GM21447 (cell line): Measurements from ENCODE around the gene EDA2R.

Experiments used
- ATAC-seq: cut with Tn5 transposase; IDR thresholded peaks from one replicate; pipeline ENCODE4 v1.9.1; 2021; ENCODE audit not compliant: unreplicated experiment

EDA2R gene

GRCh38 chrX:66638591-66639500 lies at the start of gene EDA2R:
Gene EDA2R, minus strand, starts transcription at chrX:66639078. Its CDS starts 23,058 bp downstream, at chrX:66616020.
- peak; percentile 93 for ATAC-seq

DNA sequence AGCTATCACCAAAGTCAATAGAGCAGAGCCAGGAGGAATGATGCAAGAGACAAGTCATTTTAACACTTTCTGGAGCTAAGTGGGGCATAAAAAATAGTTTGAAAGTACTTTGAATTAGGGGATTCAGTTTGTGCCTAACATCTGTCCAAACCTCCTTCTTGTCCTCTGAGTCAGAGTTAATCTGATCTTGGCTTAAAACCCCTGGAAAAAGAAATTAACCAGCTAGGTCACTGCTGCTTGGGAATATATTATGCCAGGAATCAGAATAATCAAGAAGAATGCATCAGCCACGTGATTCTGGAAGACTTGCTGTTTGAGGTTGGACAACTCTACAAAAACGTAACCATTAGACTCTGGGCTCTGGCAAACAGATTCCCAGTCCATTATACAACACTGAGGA lies 45.3 kb upstream of the EDA2R start:
- no peak for ATAC-seq

- no peak for ATAC-seq
Measured at GRCh38 chrX:66680451-66680850, 41.6 kb upstream of the EDA2R start.

GRCh38 chrX:66677430-66677829 lies 38.6 kb upstream of the EDA2R start:
- no peak for ATAC-seq

GRCh38 chrX:66676990-66677389 lies 38.1 kb upstream of the EDA2R start:
- no peak for ATAC-seq

DNA sequence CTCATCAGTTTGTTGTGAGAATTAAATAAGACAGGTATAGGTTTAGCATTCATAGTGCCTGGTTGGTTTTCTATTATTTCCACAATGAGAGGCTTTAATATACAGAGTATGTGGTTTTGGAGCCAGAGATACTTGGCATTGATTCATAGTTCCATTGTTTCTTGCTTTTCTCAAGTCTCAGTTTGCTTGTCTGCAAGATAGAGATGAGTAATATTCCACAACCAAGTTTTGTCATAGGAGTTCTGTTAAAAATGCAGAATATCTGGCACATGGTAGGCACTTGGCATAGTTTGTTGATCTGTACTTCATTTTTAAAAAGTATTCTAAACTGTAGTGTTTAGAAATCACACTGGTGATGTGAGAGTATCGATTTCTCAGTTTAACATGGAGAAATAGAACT lies 37.5 kb upstream of the EDA2R start:
- no peak for ATAC-seq

DNA sequence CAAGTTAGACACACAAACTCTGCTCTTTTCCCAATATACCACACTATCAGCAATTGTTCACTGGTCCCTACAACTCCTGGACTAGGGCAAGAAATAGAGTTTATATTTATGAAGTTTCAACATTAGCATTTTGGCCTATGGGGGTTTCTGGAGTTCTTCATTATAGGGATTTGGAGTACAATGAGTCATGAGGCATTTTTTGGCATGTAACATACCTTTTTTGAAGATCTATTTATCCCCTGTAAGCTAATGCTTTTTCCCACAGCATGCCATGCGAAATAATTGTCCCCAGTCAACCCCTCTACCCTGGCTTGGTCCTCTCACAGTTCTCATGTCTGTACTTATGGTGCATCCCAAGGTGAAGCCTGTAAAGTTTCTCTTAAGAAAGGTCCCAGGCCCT lies 36.7 kb upstream of the EDA2R start:
- no peak for ATAC-seq

DNA sequence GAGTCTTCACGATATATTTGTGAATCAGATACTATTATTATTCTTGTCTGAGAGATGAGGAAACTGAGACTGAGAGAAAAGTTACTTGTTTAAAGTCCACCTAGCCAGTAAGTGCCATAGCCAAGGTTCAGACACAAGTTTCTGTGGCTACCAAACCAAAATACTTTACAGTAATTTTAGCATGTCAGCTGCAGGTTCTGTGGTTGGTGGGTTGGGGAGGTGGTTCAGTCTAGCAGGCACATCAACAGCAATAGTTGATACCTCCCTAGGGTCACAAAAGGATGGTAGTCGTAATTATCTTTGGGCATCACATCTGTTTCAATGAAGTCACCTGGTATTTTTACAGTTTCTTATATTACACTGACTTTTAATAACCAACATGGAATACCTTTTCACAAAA lies 35.6 kb upstream of the EDA2R start:
- ATAC-seq = no peak

DNA sequence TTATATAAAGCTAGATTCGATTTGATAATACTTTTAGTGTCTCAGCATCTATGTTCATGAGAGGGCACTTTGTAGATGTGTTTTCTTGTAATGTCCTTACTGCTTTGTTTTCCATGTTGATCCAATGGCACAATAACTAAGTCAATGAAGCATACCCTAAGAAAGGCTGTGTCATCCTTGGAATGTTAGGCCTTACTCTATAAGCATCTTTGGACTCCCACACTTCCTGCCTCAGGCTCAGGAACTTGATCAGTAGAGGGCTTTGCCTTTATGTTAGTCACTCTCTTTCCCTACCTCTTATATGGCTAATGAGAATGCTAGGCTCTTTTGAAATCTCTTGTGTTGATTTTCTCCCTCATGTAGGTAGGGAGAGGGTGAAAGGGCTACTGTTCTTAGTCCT lies 33.2 kb upstream of the EDA2R start:
- ATAC-seq = no peak

- no peak for ATAC-seq
Measured at GRCh38 chrX:66654411-66654810, 15.5 kb upstream of the EDA2R start.

- no peak for ATAC-seq
Measured at GRCh38 chrX:66635360-66635759, 3.5 kb downstream of the EDA2R start.

- ATAC-seq = no peak
Measured at GRCh38 chrX:66634272-66634671, 4.6 kb downstream of the EDA2R start.

GRCh38 chrX:66633541-66633940 lies 5.3 kb downstream of the EDA2R start:
- no peak for ATAC-seq

- ATAC-seq = no peak
Measured at GRCh38 chrX:66632981-66633380, 5.9 kb downstream of the EDA2R start.

DNA sequence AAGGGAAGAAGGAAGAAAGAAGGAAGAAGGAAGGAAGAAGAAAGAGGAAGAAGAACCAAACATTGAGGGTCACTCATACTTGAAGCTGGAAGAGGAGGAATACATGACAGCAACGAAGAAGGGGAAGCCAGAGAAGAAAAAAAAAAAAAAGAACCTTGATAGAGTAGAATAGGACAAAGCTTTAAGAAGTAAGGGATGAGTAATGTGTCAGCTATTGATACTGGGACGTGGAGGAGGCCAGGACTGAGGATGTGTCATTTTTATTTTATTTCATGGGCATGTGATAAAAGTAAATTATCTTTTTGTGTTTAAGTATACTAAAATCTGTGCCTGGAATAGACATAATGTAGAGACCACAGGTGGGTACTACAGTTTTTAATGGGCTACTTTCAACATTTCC lies 6.4 kb downstream of the EDA2R start:
- ATAC-seq = no peak

- peak; percentile 73 for ATAC-seq
Measured at GRCh38 chrX:66625525-66625924, 13.4 kb downstream of the EDA2R start.

DNA sequence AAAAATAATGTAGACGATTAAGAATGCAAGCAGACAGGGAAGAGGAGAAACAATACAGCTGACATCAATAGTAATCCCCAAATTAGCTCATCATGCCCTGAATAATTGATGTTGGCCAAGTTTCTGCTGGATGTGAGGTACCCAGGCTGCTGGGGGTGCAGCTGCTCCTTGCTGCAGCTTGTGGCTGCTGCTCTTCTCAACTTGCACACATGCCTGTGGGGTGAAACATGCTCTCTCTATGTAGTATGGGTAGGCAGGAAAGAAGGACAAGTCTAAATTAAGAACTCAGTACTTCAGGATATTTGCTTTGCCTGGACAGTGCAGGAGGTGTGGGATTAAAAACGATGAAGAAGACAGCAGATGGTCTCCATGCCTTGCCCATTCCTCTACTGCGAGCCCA lies 16.7 kb downstream of the EDA2R start:
- no peak for ATAC-seq

- ATAC-seq = no peak
Measured at GRCh38 chrX:66616944-66617343, 21.9 kb downstream of the EDA2R start.

GRCh38 chrX:66602381-66602938 lies 36.4 kb downstream of the EDA2R start:
- ATAC-seq = no peak

- ATAC-seq = no peak
Measured at GRCh38 chrX:66601522-66601921, 37.4 kb downstream of the EDA2R start.

- no peak for ATAC-seq
Measured at GRCh38 chrX:66579219-66579618, 59.7 kb downstream of the EDA2R start.

DNA sequence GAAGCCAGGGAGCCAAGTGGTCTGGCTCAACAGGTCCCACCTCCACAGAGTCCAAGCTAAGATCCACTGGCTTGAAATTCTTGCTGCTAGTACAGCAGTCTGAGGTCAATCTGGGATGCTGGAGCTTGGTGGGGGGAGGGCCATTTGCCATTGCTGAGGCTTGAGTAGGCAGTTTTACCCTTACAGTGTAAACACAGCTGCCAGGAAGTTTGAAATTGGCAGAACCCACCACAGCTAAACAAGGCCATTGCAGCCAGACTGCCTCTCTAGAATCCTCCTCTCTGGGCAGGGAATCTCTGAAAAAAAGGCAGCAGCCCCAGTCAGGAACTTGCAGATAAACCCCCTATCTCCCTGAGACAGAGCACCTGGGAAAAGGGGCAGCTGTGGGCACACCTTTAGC lies 84.9 kb downstream of the EDA2R start:
- no peak for ATAC-seq
